NK-92 treated with Interleukin-12 subunit alpha and Interleukin-12 subunit beta, amount 100 ng/mL, for 24 hours (cell line): Measurements from ENCODE around the gene ATG2B.

Experiments used
- DNase-seq: peaks from one replicate; lab custom pipeline; 2025; lab: John Stamatoyannopoulos, UW

ATG2B gene

DNA sequence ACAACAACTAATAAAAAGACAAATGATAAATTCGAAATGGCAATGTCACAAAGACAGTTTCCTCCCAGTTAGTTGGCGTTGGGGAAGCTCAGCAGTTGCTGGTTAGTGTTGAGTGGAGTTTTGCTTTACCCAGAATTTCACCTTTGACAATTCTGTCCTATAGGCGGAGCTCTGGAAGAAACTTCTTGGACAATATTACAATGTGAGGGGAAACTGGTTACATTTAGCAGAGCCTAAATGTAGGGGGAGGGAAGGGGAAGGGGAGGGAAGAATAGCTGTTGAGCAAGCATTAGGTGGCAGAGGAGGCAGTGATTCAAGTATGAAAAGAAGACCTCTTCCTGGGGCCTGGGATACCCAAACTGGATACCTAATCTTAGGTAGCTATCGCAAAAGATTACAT lies 55.7 kb downstream of the ATG2B start:
- no peak for DNase-seq

DNA sequence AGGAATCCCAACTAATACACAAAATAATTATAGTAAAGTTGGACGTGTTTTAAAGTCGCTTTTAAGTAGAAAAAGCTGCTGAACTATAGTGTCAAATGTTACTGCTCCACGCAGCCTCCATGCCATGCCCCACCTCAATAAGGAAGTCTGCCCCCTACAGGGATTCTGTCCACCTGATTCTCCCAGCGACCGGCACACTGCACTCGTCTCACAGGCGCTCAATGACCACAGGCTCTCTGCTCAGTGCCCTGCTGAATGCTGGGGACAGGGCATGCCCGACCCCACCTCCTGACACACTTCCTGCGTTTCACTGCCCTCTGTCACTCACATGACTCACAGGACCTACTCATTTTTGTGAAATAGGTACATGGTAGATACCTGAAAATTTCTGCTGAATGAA lies 58.2 kb downstream of the ATG2B start:
- peak; percentile 3 for DNase-seq

DNA sequence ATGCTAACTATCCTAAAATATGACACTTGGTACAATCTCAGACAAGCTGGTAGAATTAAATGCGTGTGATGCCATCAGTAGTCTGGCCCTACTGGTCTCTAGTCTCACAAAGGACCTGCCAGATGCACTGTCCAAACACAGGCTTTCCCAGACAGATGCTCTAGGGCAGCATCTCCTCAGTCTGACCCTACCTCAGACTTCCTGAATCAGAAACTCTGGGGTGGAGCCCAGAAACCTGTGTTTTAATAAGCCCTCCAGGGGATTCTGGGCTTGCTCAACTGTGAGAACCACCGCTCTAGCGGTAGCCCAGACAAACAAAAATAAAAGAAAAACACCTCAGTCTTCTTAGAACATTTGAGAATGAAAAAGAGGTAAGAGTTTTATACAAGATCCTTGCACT lies 59.2 kb downstream of the ATG2B start:
- DNase-seq, result no peak

DNA sequence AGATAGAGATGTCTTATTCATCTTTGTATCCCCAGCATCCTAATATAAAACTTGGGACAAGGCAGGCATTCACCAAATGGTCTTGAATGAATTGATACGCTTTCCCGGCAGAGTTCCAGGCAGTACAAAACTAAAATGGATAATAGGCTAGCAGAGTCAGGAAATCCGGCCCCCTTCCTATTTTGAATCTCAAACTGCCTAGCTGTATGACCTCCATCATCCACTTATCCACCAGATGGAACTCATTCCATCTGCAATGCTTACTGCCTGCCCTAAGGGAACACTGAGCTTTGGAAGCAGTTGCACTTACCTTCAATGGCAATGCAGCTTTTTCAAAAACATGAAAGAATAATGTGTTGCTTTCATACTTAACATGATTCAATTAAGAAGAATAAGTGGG lies 63.7 kb downstream of the ATG2B start:
- DNase-seq, result no peak

DNA sequence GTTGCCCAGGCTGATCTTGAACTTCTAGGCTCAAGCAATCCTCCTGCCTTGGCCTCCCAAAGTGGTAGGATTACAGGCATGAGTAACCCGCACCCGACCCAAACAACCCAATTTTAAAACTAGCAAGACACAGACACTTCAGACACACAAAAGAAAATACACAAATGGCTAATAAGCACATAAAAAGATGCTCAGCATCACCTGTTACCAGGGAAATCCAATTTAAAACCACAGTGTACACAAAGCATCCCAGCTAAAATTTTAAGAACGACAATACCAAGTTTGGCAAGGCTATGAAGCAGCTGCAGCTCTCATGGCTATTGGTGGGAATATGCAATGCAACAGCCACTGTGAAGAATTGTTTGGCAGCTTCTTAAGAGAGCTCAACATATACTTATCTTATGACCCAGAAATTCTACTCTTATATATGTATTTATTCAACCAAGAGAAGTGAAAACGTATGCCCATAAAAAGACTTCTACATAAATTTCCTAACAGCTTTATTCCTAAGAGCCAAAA lies 65.1 kb downstream of the ATG2B start:
- DNase-seq, result no peak

DNA sequence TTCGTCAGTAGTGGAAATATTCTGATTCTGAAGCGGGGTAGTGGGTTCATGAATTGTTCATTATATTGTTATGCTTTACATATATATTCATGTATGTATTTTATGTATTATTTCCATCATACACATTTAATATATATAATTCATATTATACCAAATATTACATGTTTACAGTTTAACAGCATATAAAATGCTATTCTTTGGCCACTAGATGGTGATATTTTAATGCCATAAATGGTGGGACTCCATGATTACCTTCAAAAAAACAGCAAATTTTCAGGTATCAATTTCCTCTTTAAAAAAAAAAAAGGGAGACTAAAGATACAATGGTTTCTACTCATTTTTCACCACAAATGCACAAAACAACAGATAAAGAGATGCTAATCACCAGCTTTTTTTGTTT lies 66.1 kb downstream of the ATG2B start:
- DNase-seq, result no peak

DNA sequence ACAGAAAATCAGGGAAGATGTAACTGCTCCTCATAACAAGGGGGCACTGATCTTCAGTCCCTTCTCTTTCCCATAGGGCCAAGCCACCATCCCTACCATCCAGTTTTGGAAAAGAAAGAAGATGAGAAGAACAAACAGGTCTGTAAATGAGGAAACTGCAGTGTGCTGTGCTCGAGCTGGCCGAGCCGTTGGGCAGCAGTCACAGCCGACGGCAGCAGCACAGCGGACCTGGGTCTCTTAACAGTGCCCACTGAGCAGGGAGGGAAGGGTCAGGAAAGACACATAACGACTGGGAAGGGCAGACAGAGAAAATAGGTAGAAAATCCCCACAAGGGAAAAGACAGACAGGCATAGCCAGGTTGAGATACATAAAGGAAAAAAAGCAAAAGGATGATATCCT lies 68.9 kb downstream of the ATG2B start:
- DNase-seq, result no peak

DNA sequence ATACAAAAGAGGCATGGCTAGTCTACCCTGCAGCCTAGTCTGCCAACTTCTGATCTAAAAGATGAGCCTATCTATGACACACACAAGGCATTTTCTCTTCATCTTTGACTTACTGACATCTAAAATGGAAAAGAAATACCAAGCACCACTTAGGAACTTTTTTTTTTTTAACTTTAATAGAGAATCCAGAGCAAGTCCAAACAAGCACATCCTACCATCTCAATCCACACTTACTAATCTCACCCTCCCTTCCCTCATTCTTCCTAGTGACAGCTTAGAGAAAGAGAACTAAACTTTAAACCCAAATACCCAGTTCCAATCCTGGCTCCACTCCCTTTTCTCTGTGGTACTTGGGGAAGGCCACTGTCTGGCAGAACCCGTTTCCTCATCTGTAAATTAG lies 75.3 kb downstream of the ATG2B start:
- DNase-seq, result no peak

DNA sequence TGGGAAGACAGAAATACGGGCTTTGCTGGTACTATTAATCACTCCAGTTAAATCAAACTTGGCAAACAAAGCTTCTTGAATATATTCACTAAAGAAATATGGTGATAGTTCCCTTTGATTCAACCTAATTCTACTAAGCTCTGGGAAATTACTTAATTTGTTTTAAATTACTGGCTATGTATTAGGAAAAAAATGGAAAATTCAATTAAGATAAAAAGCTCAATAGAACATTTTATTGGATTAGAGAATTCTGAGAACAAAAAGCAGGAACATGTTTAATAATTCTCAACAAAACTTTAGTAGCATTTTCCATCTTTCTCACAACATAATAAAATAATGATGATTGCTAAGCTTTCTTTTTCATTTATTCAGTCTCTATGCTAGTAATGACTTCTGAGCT lies 76.9 kb downstream of the ATG2B start:
- no peak for DNase-seq

DNA sequence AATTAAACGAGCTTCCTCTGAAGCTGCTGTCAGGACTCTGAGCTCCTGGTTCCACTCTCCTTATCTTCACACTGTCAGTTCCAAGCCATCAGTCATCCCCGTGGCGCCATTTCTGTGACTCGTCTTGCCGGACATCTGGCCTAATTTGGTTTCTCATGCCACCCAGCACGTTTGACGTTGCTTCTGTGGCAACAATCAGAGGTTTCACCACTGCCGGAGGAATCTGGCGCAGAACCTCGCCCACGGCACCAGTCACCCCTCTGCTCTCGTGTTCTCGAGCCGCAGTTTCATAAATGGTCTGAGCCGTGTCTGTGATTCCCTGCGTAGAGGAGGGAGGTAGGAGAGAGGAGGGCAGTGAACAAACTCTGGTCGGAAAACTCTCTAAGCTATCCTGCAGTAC lies 77.5 kb downstream of the ATG2B start:
- DNase-seq, result no peak

DNA sequence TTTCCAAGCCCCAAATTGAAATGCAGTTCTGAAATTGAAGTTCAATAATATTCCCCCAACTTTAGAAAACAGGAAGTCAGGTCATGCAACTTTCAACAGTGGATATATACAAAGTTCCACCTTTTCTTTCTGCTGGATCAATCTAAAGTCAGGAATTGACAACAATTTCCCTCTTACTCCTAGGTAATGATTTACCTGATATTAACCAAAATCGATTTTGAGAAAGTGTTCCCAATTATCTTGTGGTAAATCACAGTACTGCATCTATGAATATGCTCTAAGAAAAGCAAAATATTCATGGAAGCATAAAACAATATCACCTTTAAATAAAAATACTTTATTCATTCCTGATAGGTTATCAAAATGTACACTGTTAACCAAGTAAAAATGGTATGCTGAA lies 78.7 kb downstream of the ATG2B start:
- no peak for DNase-seq

DNA sequence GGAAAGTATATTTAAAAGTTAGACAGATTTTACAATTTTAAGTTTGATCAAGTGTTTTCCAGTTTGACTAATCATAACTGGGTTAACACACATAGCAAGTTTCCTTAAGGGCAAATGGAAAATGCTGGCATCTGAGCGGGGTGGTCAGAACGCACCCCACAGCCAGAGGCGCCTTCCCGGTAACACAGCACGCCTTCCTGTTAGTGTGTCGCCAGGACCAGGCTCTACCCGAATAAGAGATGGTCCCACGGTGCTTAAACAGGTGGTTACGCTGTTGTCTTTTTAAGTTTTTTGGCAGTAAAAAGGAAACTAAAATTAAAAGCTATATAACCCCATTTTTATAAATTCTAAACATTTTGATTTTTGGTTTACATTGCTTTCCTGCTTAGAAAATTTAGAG lies 79.1 kb downstream of the ATG2B start:
- no peak for DNase-seq

DNA sequence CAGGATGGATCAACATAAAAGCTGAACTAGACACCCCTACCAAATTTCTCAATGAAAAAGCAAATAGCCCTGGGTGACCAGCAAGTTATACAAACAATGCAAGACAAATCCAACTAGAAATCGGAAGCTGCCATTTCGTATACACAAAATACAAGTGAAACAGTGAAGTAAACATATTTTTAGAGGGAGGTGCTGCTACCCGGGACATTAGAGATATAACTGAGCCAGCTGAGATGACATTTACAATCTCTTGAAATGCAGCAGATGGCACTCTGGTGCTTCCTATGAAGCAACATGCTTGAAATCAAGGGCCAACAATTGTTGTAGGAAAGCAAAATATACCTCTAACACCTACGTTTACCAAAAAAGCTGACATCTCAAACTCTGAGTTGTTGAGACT lies 81.7 kb downstream of the ATG2B start:
- no peak for DNase-seq

DNA sequence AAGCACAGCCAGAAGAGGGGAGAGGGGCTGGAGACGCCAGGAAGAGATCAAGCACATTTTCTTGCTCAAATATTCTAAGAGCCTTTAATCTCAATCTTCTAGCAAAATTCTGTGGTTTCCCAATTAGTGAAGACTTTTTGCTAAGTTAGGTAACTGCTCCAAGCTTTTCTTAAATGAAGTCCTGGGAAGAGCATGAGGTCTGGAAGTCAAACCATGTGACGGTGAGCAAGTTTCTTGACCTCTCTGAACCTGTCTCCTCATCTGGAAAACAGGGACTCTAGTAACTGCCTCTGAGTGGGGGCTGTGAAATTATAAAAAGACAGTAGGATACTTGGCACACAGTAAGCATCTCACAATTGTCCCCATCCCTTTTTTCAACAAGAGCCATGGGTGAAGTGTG lies 83.0 kb downstream of the ATG2B start:
- no peak for DNase-seq

DNA sequence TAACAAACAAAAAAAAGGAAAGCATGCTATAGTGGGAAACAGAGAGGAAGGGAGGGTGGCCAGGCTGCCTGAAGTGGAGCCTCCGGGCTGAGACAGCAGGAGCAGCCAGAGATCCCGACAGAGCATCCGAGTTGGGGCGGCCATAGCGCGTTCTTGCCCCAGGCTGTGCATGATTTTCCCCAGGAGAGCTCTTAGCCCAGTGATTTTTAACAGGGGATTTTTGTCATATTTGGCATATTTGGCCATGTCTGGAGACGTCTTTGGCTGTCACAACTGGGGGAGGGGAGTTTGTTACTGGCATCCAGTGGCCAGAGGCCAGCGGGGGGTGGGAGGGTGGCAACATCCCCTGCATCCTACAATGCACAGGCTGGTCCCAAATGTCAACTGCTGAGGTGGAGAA lies 83.6 kb downstream of the ATG2B start:
- no peak for DNase-seq

DNA sequence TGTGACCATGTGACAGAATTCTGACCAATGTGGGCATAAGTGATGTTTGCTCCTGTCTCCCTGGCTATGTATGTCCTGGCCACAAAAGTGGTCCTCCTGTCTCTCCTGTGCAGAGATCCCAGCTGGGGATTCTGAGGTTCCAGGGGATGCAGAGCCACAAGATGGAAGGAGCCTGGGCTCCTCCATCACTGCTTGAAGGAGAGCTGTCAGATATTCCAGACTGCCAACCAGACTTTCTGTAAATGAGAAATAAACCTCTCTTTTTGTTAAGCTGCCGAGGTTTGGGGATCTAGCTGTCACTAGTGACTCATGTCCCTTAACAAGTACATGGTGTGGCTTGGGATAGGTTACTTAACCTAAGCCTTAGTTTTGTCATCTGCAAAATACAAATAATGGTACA lies 85.3 kb downstream of the ATG2B start:
- DNase-seq, result no peak

DNA sequence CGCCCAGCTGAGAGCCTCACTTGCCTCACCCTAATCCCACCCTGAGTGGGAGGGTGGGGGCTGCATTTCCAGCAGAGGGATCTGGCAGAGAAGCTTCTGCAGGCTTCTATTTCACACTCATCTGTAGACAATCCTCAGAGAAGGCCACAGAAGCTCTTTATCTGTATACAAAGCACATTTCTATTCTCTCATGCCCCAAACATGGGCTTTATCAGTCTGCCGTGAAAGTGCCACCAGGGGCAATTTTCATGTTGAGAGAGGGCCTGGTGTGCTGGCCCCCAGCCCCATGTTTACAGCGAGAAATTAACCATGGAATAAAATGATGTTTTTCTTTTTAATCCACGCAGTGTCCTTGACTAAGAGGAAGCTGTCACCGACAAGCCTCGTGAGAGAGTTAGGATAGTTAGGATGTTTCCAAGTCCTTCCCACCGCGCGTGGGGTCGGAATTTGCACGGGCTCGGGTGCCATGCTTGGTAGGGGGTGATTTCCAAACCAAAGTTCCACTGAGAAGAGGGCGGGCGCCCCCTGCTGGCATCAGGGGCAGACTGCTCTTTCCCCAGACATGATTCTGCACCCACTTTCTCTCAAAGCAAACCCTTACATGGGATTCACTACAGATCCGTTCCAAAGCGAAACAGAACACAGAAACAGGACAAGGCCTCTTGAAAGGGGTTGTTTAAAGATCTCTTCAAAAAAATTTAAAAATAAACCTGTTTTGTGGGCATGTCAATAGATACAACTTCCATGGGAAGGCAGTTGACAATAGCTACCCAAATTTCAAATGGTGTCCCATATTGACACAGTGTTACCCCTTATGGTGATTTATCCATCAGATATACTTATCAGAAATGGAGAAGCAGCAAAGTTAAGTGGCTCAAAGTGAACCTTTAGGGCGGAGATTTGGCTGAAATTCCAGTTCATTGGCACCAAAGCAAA lies 87.7 kb downstream of the ATG2B start:
- DNase-seq, result peak; percentile 36

DNA sequence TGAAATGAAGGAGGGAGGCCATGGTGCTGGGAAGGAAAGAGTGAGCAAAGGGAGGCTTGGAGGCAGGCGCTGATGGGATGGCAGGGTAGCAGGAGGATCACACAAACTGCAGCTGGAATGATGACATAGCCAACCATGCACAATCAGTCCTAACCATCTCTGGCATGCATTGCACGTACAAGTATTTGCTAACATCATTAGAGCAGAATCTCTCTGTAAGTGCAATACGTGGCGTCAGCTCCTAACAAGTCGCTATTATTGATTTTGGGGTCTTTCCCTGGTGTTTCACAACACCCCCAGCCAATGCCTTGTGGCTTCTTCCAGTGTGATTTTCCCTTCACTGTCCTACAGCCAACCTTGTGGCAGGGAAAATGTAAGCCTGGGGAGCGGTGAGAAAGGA lies 88.6 kb downstream of the ATG2B start:
- DNase-seq, result no peak

DNA sequence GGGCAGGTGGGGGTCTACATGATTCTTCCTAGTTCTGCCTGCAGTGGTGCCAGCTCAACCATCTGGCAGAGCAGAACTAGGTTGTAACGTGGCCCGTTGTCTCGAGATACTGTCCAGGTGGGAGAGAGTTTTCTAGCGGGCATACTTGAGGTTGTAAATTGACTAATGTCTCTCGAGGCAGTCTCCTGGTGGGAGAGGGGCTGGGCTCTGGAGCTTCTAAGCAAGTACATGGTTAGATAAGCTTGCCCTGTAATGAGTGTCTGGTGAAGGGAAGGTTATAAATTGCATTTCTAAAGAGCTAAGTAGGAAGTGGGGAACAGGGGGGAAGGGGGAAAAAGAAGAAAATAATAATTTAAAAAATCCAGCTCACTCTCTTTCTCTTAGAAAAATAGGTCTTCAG lies 89.0 kb downstream of the ATG2B start:
- no peak for DNase-seq

DNA sequence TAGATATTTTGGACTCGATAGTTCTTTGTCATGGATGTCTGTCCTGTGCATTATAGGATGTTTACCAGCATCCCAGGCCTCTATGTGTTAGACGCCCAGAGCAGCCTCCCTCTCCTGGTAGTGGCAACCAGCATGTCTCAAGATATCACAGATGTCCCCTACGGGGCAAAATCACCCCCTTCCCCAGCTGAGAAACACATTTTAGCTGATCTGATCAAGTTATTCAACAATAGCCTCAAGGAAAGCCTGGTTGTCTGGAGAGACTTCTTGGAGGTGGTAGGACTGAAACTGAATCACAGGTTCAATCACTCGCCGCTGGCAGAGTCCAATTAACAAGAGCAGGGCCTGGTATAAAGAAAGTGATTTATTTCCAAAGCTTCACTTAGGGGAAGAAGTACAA lies 89.5 kb downstream of the ATG2B start:
- DNase-seq, result no peak

DNA sequence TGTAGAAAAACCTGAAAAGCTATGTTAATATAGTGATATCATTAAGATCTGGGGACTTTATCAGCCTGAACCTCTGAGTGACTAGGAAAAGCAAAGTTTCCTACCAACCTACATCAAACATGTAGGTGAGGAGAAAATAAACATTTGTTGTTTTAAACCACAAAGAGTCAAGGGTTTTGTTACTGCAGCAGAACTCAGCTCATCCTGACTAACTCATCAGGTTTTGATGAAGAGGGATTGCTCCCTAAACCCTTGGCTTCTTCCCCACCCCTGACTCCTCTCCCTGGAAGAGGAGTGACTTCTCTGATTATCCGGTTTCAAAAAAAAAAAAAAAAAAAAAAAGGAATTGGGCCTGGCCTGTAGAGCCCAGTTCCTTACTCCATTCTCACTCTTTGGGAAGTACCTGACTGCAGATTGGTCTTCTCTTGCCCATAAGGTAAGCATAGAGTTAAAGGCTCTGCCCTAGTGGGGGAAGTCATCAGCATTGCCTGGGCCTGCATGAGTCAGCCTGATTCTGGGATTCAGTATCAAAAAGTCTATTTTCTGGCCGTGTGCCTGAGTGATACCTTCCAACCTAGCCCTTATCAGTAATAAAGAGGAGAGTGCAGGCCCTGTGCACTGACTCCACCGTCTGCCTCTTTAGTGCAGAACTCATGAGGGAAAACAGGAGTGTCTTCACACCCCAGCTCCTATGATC lies 90.2 kb downstream of the ATG2B start:
- DNase-seq, result no peak

DNA sequence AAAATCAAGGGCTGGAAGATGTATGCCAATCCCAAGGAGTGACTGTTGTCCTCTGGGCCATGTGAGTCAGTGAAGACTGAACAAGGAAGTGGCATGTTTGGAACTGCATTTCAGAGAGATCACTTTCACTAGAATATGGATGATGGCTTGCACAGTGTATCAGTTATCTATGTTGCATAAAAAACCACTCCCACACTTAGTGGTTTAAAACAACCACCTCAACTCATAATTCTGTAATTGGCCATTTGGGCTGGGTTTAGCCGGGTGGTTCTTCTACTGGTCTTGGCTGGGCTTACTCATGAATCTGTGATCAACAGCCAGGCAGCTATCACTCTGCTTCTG lies 91.7 kb downstream of the ATG2B start:
- no peak for DNase-seq

DNA sequence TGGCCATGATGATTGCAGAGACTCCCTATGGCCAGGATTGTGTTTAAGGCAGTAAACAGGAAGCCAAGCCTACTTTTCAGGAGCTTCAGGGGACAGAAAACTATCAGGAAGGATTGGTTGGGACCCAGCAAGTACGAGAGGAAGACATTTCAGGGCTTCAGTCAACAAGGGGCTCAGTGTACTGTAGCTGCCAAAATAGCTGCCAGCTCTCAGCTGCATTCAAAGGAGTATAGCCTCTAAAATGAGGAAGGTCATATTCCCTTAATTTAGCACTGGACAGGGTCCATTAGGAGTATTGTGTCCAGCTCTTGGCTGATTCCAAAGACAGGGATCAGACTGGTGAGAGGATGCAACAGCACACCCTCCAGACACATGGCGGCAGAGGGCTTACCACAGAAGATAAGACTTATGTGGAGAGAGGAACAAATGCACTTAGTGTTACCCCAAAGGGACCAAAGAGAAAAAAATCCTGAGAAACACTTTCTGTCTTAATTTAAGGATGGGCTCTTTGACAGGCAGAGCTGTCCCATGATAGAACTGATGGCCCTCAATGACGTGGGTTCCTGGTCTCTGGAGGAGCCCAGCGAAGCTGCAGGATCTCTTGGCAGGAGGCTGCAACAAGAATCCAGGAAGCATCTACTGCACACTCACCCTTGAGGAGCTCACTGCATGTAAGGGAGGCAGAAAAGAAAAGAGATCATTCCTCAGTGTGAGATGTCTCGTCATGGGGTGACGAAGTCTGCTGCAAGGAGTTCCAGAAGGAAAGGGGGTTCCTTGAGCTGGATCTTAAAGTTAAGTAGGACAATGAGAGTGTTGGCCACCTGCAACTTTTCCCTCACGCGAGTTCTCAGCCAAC lies 92.3 kb downstream of the ATG2B start:
- no peak for DNase-seq
